ENCODE measurements around the gene CARM1. TPM values are rescaled to one million over a fixed set of nuclear protein-coding genes. Genes with fewer than 3 reads are reported as not detected.

CARM1 gene
- total RNA-seq, 1 experiment from 2014 or later: 103 TPM

GRCh38 chr19:10881403-10882107 lies 10.2 kb downstream of the CARM1 start:
- intact Hi-C loops (cut with micrococcal nuclease): no loop called here
- H3K4me1 ChIP-seq (ENCODE audit: control insufficient read depth in 1 of 2, insufficient read depth in 2 of 2, low read length in 2 of 2): peaks cover 31 to 95% of the 10 kb centered on the region in 2 experiments
- peaks cover 5% of the 10 kb centered on the region; the same call in 1 of the 2 replicates for H4K20me1 ChIP-seq (ENCODE audit: insufficient read depth)
- no peaks in the 10 kb centered on the region for H3K36me3 ChIP-seq (ENCODE audit: control insufficient read depth in 1 of 2, insufficient read depth in 2 of 2, low read length in 2 of 2)
- no peaks in the 10 kb centered on the region for H3K27me3 ChIP-seq (ENCODE audit: insufficient read depth, low read length)
- H3K79me2 ChIP-seq (ENCODE audit: insufficient read depth, low read length): peaks cover 97% of the 10 kb centered on the region
- no peak overlapping the region for H3K4me3 ChIP-seq (replicated peaks in 1 of 2; ENCODE audit: low read depth in 1 of 2, low read length in 2 of 2)
- ChIA-PET CTCF (interaction anchor here (3.7 kb wide), 1 partner anchor 18 kb away, joined by 15 read pairs; no protein-coding TSS in a partner anchor), POLR2A (no interaction called here), RAD21 (ENCODE audit: low non-redundant PET in 1 of 2, low total read pairs in 2 of 2, uncharacterized antibody in 2 of 2, unreplicated experiment in 2 of 2) (no interaction called here)
- DNase-seq (ENCODE audit: low read depth, low spot score) (no peak), ATAC-seq (no peak)
- no peak overlapping the region for H3K27ac ChIP-seq (ENCODE audit: low read depth, low read length)
- no peak overlapping the region for H3K4me2 ChIP-seq (ENCODE audit: low read length)
- H3K9ac ChIP-seq (ENCODE audit: low read length): no peak overlapping the region
- H3K9me3 ChIP-seq (ENCODE audit: control insufficient read depth in 1 of 2, insufficient read depth in 1 of 2, low read depth in 1 of 2, low read length in 2 of 2): no peaks in the 10 kb centered on the region
- BruUV-seq (replicated peaks): no TSS peak
- H2AFZ ChIP-seq (ENCODE audit: low read depth, low read length, poor library complexity, severe bottlenecking): no peak overlapping the region
- TF ChIP-seq POLR2AphosphoS5 (IDR thresholded peaks at IDR 0.05; ENCODE audit: low read depth, low read length) (no peak), ELF1 (IDR thresholded peaks at IDR 0.05; ENCODE audit: borderline replicate concordance, low read depth) (no peak), YY1 (IDR thresholded peaks at IDR 0.05; ENCODE audit: extremely low read depth, insufficient replicate concordance, low read depth, low read length) (no peak), ZNF274 (IDR thresholded peaks at IDR 0.05; ENCODE audit: low read depth, low read length) (no peak), CEBPB (IDR thresholded peaks at IDR 0.05; ENCODE audit: low read depth) (no peak), REST (IDR thresholded peaks at IDR 0.05; ENCODE audit: low read depth) (no peak), SRF (IDR thresholded peaks at IDR 0.05; ENCODE audit: low read depth) (no peak), FOSL1 (IDR thresholded peaks at IDR 0.05; ENCODE audit: low read depth) (no peak), ZFX (IDR thresholded peaks at IDR 0.05) (no peak), EZH2 (IDR thresholded peaks at IDR 0.05) (no peak), EZH2phosphoT487 (IDR thresholded peaks at IDR 0.05; ENCODE audit: borderline replicate concordance) (no peak), CBX3 (IDR thresholded peaks at IDR 0.05; ENCODE audit: low read depth) (no peak), EGR1 (IDR thresholded peaks at IDR 0.05; ENCODE audit: low read depth) (no peak), TCF7L2 (IDR thresholded peaks at IDR 0.05; ENCODE audit: borderline replicate concordance, extremely low read depth, insufficient read depth, insufficient read length) (no peak), JUND (IDR thresholded peaks at IDR 0.05) (no peak)
- TF ChIP-seq, protein P1, sequence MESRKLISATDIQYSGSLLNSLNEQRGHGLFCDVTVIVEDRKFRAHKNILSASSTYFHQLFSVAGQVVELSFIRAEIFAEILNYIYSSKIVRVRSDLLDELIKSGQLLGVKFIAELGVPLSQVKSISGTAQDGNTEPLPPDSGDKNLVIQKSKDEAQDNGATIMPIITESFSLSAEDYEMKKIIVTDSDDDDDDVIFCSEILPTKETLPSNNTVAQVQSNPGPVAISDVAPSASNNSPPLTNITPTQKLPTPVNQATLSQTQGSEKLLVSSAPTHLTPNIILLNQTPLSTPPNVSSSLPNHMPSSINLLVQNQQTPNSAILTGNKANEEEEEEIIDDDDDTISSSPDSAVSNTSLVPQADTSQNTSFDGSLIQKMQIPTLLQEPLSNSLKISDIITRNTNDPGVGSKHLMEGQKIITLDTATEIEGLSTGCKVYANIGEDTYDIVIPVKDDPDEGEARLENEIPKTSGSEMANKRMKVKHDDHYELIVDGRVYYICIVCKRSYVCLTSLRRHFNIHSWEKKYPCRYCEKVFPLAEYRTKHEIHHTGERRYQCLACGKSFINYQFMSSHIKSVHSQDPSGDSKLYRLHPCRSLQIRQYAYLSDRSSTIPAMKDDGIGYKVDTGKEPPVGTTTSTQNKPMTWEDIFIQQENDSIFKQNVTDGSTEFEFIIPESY (IDR thresholded peaks at IDR 0.05; ENCODE audit: extremely low read depth, insufficient replicate concordance, low read length): no peak
- TF ChIP-seq, protein P2, sequence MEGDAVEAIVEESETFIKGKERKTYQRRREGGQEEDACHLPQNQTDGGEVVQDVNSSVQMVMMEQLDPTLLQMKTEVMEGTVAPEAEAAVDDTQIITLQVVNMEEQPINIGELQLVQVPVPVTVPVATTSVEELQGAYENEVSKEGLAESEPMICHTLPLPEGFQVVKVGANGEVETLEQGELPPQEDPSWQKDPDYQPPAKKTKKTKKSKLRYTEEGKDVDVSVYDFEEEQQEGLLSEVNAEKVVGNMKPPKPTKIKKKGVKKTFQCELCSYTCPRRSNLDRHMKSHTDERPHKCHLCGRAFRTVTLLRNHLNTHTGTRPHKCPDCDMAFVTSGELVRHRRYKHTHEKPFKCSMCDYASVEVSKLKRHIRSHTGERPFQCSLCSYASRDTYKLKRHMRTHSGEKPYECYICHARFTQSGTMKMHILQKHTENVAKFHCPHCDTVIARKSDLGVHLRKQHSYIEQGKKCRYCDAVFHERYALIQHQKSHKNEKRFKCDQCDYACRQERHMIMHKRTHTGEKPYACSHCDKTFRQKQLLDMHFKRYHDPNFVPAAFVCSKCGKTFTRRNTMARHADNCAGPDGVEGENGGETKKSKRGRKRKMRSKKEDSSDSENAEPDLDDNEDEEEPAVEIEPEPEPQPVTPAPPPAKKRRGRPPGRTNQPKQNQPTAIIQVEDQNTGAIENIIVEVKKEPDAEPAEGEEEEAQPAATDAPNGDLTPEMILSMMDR (IDR thresholded peaks at IDR 0.05 in 2 of 3, conservative IDR thresholded peaks at IDR 0.05 in 1 of 3; ENCODE audit: borderline replicate concordance in 1 of 3, insufficient read depth in 1 of 3, low read depth in 2 of 3, low read length in 2 of 3): no peak
- no peaks in the 10 kb centered on the region for H3K9me2 ChIP-seq (ENCODE audit: insufficient read depth)
